H1 (cell line): ENCODE data around the gene PLG. TPM values are rescaled to one million over a fixed set of nuclear protein-coding genes. Genes with fewer than 3 reads are reported as not detected.

ENCODE experiments used
- CTCF ChIA-PET: fragments of 300-600 bp; sonication (Branson Sonifier 250); formaldehyde crosslinking; loops from one replicate; lab custom pipeline; 2021; ENCODE audit not compliant: partially characterized antibody; lab: Charles Lee
- POLR2A ChIA-PET: fragments of 300-600 bp; sonication (Branson Sonifier 250); formaldehyde crosslinking; loops from one replicate; lab custom pipeline; 2021; ENCODE audit warnings: inconsistent platforms; ENCODE audit not compliant: partially characterized antibody; lab: Charles Lee
- DNase-seq, 2 experiments: peaks; one replicate each; pipeline versions ENCODE4 v3.0.0 to v3.0.0-alpha.2; 2010 to 2022; ENCODE audit warnings: low spot score in 2 of 2, low read depth in 1 of 2, mixed read lengths in 1 of 2
- FAIRE-seq: peaks from 2 replicates; lab custom pipeline; 2011; peaks lifted over from hg19 to GRCh38; lab: Jason Lieb, UNC
- H2AFZ ChIP-seq: 2 replicates; pipeline ENCODE4 v1.8.1; 2012; ENCODE audit warnings: low read length, inconsistent platforms
- H2AK5ac ChIP-seq: 2 replicates; pipeline ENCODE4 v1.6.1; 2013; ENCODE audit warnings: low read depth, low read length
- H2BK120ac ChIP-seq: replicated peaks from 2 replicates; pipeline ENCODE3; 2013; ENCODE audit warnings: low read depth, low read length, inconsistent platforms
- H2BK12ac ChIP-seq: 2 replicates; pipeline ENCODE4 v1.6.1; 2013; ENCODE audit warnings: low read depth, low read length
- H2BK15ac ChIP-seq: 2 replicates; pipeline ENCODE4 v1.6.1; 2013; ENCODE audit warnings: low read length
- H2BK20ac ChIP-seq: 2 replicates; pipeline ENCODE4 v1.6.1; 2013; ENCODE audit warnings: low read length
- H2BK5ac ChIP-seq: 2 replicates; pipeline ENCODE4 v1.6.1; 2013; ENCODE audit warnings: low read depth, low read length
- H3K14ac ChIP-seq: 2 replicates; pipeline ENCODE4 v1.6.1; 2013; ENCODE audit warnings: inconsistent platforms; ENCODE audit not compliant: insufficient read length
- H3K18ac ChIP-seq: 2 replicates; pipeline ENCODE4 v1.6.1; 2013; ENCODE audit warnings: low read length; ENCODE audit errors: extremely low read depth
- H3K23ac ChIP-seq: 2 replicates; pipeline ENCODE4 v1.6.1; 2013; ENCODE audit warnings: inconsistent platforms; ENCODE audit not compliant: insufficient read length
- H3K23me2 ChIP-seq: 2 replicates; pipeline ENCODE4 v1.6.1; 2013; ENCODE audit warnings: low read depth, low read length
- H3K27ac ChIP-seq: 2 replicates; pipeline ENCODE4 v1.6.1; 2011; ENCODE audit warnings: low read depth, low read length, inconsistent platforms
- H3K27me3 ChIP-seq, 4 experiments: replicated peaks in 1 of 4; 1 replicate in 1 of 4; 2 replicates in 3 of 4; pipeline versions ENCODE4 v1.6.1 to v1.8.1; 2011 to 2013; ENCODE audit warnings: low read length in 3 of 4, mild to moderate bottlenecking in 3 of 4, inconsistent platforms in 2 of 4, mixed read lengths in 2 of 4, moderate library complexity in 1 of 4; ENCODE audit not compliant: control insufficient read depth in 3 of 4, insufficient read depth in 3 of 4; ENCODE audit errors: extremely low read depth in 1 of 4
- H3K36me3 ChIP-seq, 4 experiments: 2 replicates each; pipeline versions ENCODE4 v1.6.1 to v1.8.1; 2011 to 2013; ENCODE audit warnings: mild to moderate bottlenecking in 4 of 4, low read length in 3 of 4, moderate library complexity in 2 of 4, control low read depth in 1 of 4, inconsistent platforms in 1 of 4; ENCODE audit not compliant: insufficient read depth in 4 of 4, control insufficient read depth in 2 of 4
- H3K4ac ChIP-seq: replicated peaks from 2 replicates; pipeline ENCODE3; 2013; ENCODE audit warnings: low read length, low read depth, mixed read lengths, inconsistent platforms; ENCODE audit not compliant: insufficient read length
- H3K4me1 ChIP-seq, 4 experiments: replicated peaks in 1 of 4; 1 replicate in 1 of 4; 2 replicates in 3 of 4; pipeline versions ENCODE4 v1.6.1 to v1.8.1; 2011 to 2013; ENCODE audit warnings: low read length in 3 of 4, inconsistent platforms in 2 of 4, mixed read lengths in 1 of 4; ENCODE audit not compliant: insufficient read depth in 4 of 4, control insufficient read depth in 3 of 4
- H3K4me2 ChIP-seq, 2 experiments: 2 replicates each; pipeline versions ENCODE4 v1.6.1 to v1.8.1; 2011 to 2013; ENCODE audit warnings: low read depth in 2 of 2, low read length in 2 of 2, control low read depth in 1 of 2, inconsistent platforms in 1 of 2, mild to moderate bottlenecking in 1 of 2; ENCODE audit not compliant: insufficient read depth in 1 of 2
- H3K4me3 ChIP-seq, 4 experiments: fragments of 200-600, 300-600 bp in 1 of 4; sonication (generic), shearing (Covaris generic), sonication (Bioruptor Twin) in 1 of 4; 2 replicates each; pipeline versions ENCODE4 v1.5.1 to v1.8.1; 2011 to 2016; ENCODE audit warnings: low read length in 4 of 4, low read depth in 3 of 4, control low read depth in 2 of 4, inconsistent platforms in 2 of 4, mild to moderate bottlenecking in 2 of 4, mixed read lengths in 1 of 4, moderate library complexity in 1 of 4; ENCODE audit not compliant: insufficient read depth in 2 of 4; ENCODE audit errors: extremely low read depth in 1 of 4
- H3K56ac ChIP-seq: replicated peaks from 2 replicates; pipeline ENCODE3; 2013; ENCODE audit warnings: low read depth, mild to moderate bottlenecking, mixed read lengths, low read length, inconsistent platforms; ENCODE audit not compliant: insufficient read length
- H3K79me1 ChIP-seq: 2 replicates; pipeline ENCODE4 v1.6.1; 2013; ENCODE audit warnings: low read depth, low read length, control low read depth
- H3K79me2 ChIP-seq, 2 experiments: 2 replicates each; pipeline versions ENCODE4 v1.6.1 to v1.8.1; 2012 to 2013; ENCODE audit warnings: low read length in 2 of 2, mild to moderate bottlenecking in 2 of 2, inconsistent platforms in 1 of 2; ENCODE audit not compliant: insufficient read depth in 2 of 2, control insufficient read depth in 1 of 2
- H3K9ac ChIP-seq, 4 experiments: replicated peaks in 1 of 4; 1 replicate in 1 of 4; 2 replicates in 3 of 4; pipeline versions ENCODE4 v1.6.1 to v1.8.1; 2011 to 2013; ENCODE audit warnings: low read depth in 3 of 4, low read length in 3 of 4, control low read depth in 2 of 4, mild to moderate bottlenecking in 2 of 4, moderate library complexity in 2 of 4, inconsistent platforms in 1 of 4; ENCODE audit errors: extremely low read depth in 1 of 4
- H3K9me3 ChIP-seq, 2 experiments: 2 replicates each; pipeline versions ENCODE4 v1.6.1 to v1.8.1; 2012 to 2013; ENCODE audit warnings: mild to moderate bottlenecking in 2 of 2, moderate library complexity in 2 of 2, control low read depth in 1 of 2, inconsistent platforms in 1 of 2, low read depth in 1 of 2, low read length in 1 of 2, mixed read lengths in 1 of 2; ENCODE audit not compliant: insufficient read depth in 2 of 2
- H4K20me1 ChIP-seq, 2 experiments: replicated peaks in 1 of 2; 2 replicates each; pipeline versions ENCODE3 to v1.8.1; 2011 to 2013; ENCODE audit warnings: inconsistent platforms in 2 of 2, low read length in 2 of 2, mild to moderate bottlenecking in 1 of 2; ENCODE audit not compliant: insufficient read depth in 2 of 2, control insufficient read depth in 1 of 2
- H4K5ac ChIP-seq: 2 replicates; pipeline ENCODE4 v1.6.1; 2013; ENCODE audit warnings: low read length, low read depth, mixed read lengths, inconsistent platforms; ENCODE audit not compliant: insufficient read length
- H4K8ac ChIP-seq: 2 replicates; pipeline ENCODE4 v1.8.0; 2013; ENCODE audit warnings: mild to moderate bottlenecking, moderate library complexity, low read length, inconsistent platforms; ENCODE audit not compliant: insufficient read depth; ENCODE audit errors: extremely low read depth
- H4K91ac ChIP-seq: replicated peaks from 2 replicates; pipeline ENCODE3; 2013; ENCODE audit warnings: low read length, mixed read lengths, inconsistent platforms; ENCODE audit not compliant: insufficient read length
- CHD1 ChIP-seq: IDR thresholded peaks from 2 replicates; pipeline ENCODE4 v1.6.1; 2012; ENCODE audit warnings: low read depth, low read length, improper control_type of control experiment
- EZH2 ChIP-seq: fragments of 200-600 bp; sonication (generic); IDR thresholded peaks from 2 replicates; pipeline ENCODE4 v1.7.1; 2012; ENCODE audit warnings: low read depth, mild to moderate bottlenecking, moderate library complexity, low read length, inconsistent platforms; ENCODE audit not compliant: severe bottlenecking
- FOSL1 ChIP-seq: IDR thresholded peaks from 2 replicates; pipeline ENCODE4 v1.6.1; 2011; ENCODE audit warnings: mild to moderate bottlenecking, low read depth, low read length, moderate library complexity; ENCODE audit not compliant: insufficient read depth
- HDAC2 ChIP-seq, 2 experiments: fragments of 300-600 bp in 1 of 2; sonication (generic) in 1 of 2; IDR thresholded peaks; 2 replicates each; pipeline ENCODE4 v1.6.1; 2011 to 2012; ENCODE audit warnings: low read depth in 2 of 2, low read length in 2 of 2, mild to moderate bottlenecking in 2 of 2, moderate library complexity in 2 of 2, borderline replicate concordance in 1 of 2, inconsistent platforms in 1 of 2
- JUND ChIP-seq: IDR thresholded peaks from 2 replicates; pipeline ENCODE4 v1.6.1; 2011; ENCODE audit warnings: mild to moderate bottlenecking, improper control_type of control experiment, low read length
- SIX5 ChIP-seq: IDR thresholded peaks from 2 replicates; pipeline ENCODE4 v1.6.1; 2011; ENCODE audit warnings: mild to moderate bottlenecking, low read depth, low read length
- SP1 ChIP-seq: IDR thresholded peaks from 2 replicates; pipeline ENCODE4 v1.6.1; 2011; ENCODE audit warnings: low read depth, low read length
- TAF1 ChIP-seq: IDR thresholded peaks from 2 replicates; pipeline ENCODE4 v1.6.1; 2011; ENCODE audit warnings: mild to moderate bottlenecking, low read depth, low read length
- WGBS, 2 experiments: shearing (Covaris generic) in 1 of 2; methylation state at CpG; one replicate each; pipeline versions ENCODE4 v1.1.6 to v1.1.7; 2013 to 2015; ENCODE audit warnings: low lambda C conversion rate in 2 of 2, mixed read lengths in 2 of 2, inconsistent platforms in 1 of 2, low coverage in 1 of 2, missing lambda C conversion rate in 1 of 2; ENCODE audit not compliant: insufficient replicate concordance in 2 of 2, insufficient coverage in 1 of 2, insufficient read length in 1 of 2; ENCODE audit errors: extremely low coverage in 1 of 2, missing lambda C conversion rate in 1 of 2; 5-methylcytosine and 5-hydroxymethylcytosine counted together
- polyA plus RNA-seq, 7 experiments: library from polyadenylated mRNA; depleted of rRNA in 3 of 7; stranded (reverse) in 5 of 7; unstranded in 2 of 7; fragments of >200 nt in 5 of 7; fragments of 200-250 nt in 2 of 7; gene quantifications; 1 replicate in 5 of 7; 2 replicates in 1 of 7; 4 replicates in 1 of 7; pipeline versions ENCODE4 v1.2.1 to v1.2.3, GENCODE V29; 2011 to 2013; ENCODE audit warnings: missing spikeins in 2 of 7, mixed read lengths in 2 of 7
- total RNA-seq: library from RNA; stranded (reverse); fragmentation: NEBNext Ultra II Directional; extraction: Animal tissue kit (Norgen Biotek cat#: 25700); gene quantifications from 2 replicates; pipeline ENCODE4 v1.2.1, GENCODE V29; 2021
- TF ChIP-seq, protein P1 (sequence below), 3 experiments: IDR thresholded peaks; 1 replicate in 2 of 3; 2 replicates in 1 of 3; pipeline versions ENCODE4 v1.5.1 to v1.6.1; 2011; ENCODE audit warnings: low read length in 3 of 3, mild to moderate bottlenecking in 3 of 3, inconsistent platforms in 2 of 3, low read depth in 1 of 3, moderate library complexity in 1 of 3; ENCODE audit not compliant: insufficient read depth in 1 of 3; ENCODE audit errors: control extremely low read depth in 1 of 3
- TF ChIP-seq, protein P2 (sequence below): IDR thresholded peaks from 2 replicates; pipeline ENCODE4 v1.6.1; 2011; ENCODE audit warnings: low read length, improper control_type of control experiment

The PLG gene
- total and polyA plus RNA-seq, 2 of the 8 experiments (the other 6 are each of a cell fraction or from before 2014, with no cell fraction given) = not detected

DNA sequence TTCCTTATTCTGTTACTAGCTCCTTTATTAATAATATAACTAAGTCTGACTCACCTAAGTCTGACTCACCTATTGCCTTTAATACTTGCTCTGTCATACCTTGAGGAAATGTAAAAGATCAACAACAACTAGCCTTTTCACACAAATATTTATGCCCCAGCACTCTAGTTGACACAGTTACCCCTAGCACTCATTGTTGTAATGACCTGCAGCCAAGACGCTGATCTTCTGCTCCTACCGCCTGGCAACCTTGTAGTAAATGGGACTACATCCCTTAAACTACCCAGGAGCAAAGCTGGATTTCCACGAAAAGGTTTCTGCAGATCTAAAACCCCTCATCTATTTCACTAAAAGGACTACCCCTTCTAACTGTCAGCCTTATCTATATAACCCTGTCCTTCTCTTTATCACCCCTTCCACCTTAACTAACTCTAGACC, 90.0 kb downstream of the PLG start:
- no peak overlapping the region for H3K18ac ChIP-seq
- H4K91ac ChIP-seq = no peak overlapping the region
- no peak overlapping the region for H3K4me2 ChIP-seq
- no peaks in the 10 kb centered on the region for H3K79me1 ChIP-seq
- no peaks in the 10 kb centered on the region for H3K79me2 ChIP-seq
- H3K4ac ChIP-seq = no peak overlapping the region
- WGBS, 2 experiments = 78% methylated on average over 3 of the region's 3 CpGs; no CpG with 5 or more reads in 1 of the 2 experiments
- H2BK120ac ChIP-seq = no peak overlapping the region
- no peaks in the 10 kb centered on the region for H3K36me3 ChIP-seq
- H2AFZ ChIP-seq = no peak overlapping the region
- no peak overlapping the region for H3K23ac ChIP-seq
- H2BK5ac ChIP-seq = no peak overlapping the region
- no peak for DNase-seq
- no peak overlapping the region for H2BK20ac ChIP-seq
- H3K27ac ChIP-seq = no peak overlapping the region
- H2BK15ac ChIP-seq = no peak overlapping the region
- no peak overlapping the region for H2BK12ac ChIP-seq
- H3K27me3 ChIP-seq = no peaks in the 10 kb centered on the region
- H3K4me3 ChIP-seq = no peak overlapping the region
- POLR2A ChIA-PET = no interaction called here
- no peak overlapping the region for H2AK5ac ChIP-seq
- H4K5ac ChIP-seq = no peak overlapping the region
- no peak overlapping the region for H4K8ac ChIP-seq
- H3K9me3 ChIP-seq = no peaks in the 10 kb centered on the region
- no peak for FAIRE-seq
- no peak overlapping the region for H3K56ac ChIP-seq
- H3K9ac ChIP-seq = no peak overlapping the region
- H4K20me1 ChIP-seq = no peaks in the 10 kb centered on the region
- H3K14ac ChIP-seq = no peak overlapping the region
- H3K23me2 ChIP-seq = no peaks in the 10 kb centered on the region; the same call in 1 of the 2 replicates
- CTCF ChIA-PET = interaction anchor here (1.0 kb wide), 1 partner anchor 579 kb away, joined by 4 read pairs; no protein-coding TSS in a partner anchor
- no peaks in the 10 kb centered on the region for H3K4me1 ChIP-seq
- TF ChIP-seq FOSL1 (no peak), HDAC2 (IDR thresholded peaks at IDR 0.05; ENCODE audit: borderline replicate concordance in 1 of 2, low read depth in 2 of 2, low read length in 2 of 2) (no peak), JUND (no peak), EZH2 (no peak), SIX5 (no peak), SP1 (no peak), CHD1 (no peak), TAF1 (no peak)
- TF ChIP-seq, protein P1, sequence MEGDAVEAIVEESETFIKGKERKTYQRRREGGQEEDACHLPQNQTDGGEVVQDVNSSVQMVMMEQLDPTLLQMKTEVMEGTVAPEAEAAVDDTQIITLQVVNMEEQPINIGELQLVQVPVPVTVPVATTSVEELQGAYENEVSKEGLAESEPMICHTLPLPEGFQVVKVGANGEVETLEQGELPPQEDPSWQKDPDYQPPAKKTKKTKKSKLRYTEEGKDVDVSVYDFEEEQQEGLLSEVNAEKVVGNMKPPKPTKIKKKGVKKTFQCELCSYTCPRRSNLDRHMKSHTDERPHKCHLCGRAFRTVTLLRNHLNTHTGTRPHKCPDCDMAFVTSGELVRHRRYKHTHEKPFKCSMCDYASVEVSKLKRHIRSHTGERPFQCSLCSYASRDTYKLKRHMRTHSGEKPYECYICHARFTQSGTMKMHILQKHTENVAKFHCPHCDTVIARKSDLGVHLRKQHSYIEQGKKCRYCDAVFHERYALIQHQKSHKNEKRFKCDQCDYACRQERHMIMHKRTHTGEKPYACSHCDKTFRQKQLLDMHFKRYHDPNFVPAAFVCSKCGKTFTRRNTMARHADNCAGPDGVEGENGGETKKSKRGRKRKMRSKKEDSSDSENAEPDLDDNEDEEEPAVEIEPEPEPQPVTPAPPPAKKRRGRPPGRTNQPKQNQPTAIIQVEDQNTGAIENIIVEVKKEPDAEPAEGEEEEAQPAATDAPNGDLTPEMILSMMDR (IDR thresholded peaks at IDR 0.05; ENCODE audit: control extremely low read depth in 1 of 3, insufficient read depth in 1 of 3, low read depth in 1 of 3, low read length in 3 of 3) = no peak
- TF ChIP-seq, protein P2, sequence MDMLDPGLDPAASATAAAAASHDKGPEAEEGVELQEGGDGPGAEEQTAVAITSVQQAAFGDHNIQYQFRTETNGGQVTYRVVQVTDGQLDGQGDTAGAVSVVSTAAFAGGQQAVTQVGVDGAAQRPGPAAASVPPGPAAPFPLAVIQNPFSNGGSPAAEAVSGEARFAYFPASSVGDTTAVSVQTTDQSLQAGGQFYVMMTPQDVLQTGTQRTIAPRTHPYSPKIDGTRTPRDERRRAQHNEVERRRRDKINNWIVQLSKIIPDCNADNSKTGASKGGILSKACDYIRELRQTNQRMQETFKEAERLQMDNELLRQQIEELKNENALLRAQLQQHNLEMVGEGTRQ = no peak
